Neural progenitor cell (in vitro differentiated cells): ENCODE measurements around the gene MARCOL. TPM values are rescaled to one million over a fixed set of nuclear protein-coding genes. Genes with fewer than 3 reads are reported as not detected.

Source experiments
- DNase-seq: peaks from one replicate; pipeline ENCODE4 v3.0.0-alpha.2; 2016; ENCODE audit warnings: low spot score
- H2AFZ ChIP-seq: fragments of 200-600 bp; sonication (generic); replicated peaks from 2 replicates; pipeline ENCODE4 v1.6.1; 2016; ENCODE audit warnings: antibody characterized with exemption
- H3F3A ChIP-seq: fragments of 200-600 bp; sonication (generic); 2 replicates; pipeline ENCODE4 v1.6.1; 2016; ENCODE audit warnings: antibody characterized with exemption, low read depth
- H3K27ac ChIP-seq: fragments of 200-600 bp; sonication (generic); 2 replicates; pipeline ENCODE4 v1.5.1; 2016; ENCODE audit warnings: mild to moderate bottlenecking
- H3K27me3 ChIP-seq: fragments of 200-600 bp; sonication (generic); 2 replicates; pipeline ENCODE4 v1.6.1; 2016; ENCODE audit warnings: mild to moderate bottlenecking, moderate library complexity
- H3K36me3 ChIP-seq: fragments of 200-600 bp; sonication (generic); 2 replicates; pipeline ENCODE4 v1.5.1; 2016
- H3K4me1 ChIP-seq: fragments of 200-600 bp; sonication (generic); 2 replicates; pipeline ENCODE4 v1.6.1; 2016; ENCODE audit warnings: mixed run types
- H3K4me2 ChIP-seq: fragments of 200-600 bp; sonication (generic); 2 replicates; pipeline ENCODE4 v1.6.1; 2016
- H3K4me3 ChIP-seq: fragments of 200-600 bp; sonication (generic); 2 replicates; pipeline ENCODE4 v1.5.1; 2016
- H3K79me2 ChIP-seq: fragments of 200-600 bp; sonication (generic); 2 replicates; pipeline ENCODE4 v1.6.1; 2016; ENCODE audit warnings: low read depth
- H3K9ac ChIP-seq: fragments of 200-600 bp; sonication (generic); 2 replicates; pipeline ENCODE4 v1.6.1; 2016
- H3K9me3 ChIP-seq: fragments of 200-600 bp; sonication (generic); 2 replicates; pipeline ENCODE4 v1.5.1; 2016; ENCODE audit warnings: low read depth
- H4K20me1 ChIP-seq: fragments of 200-600 bp; sonication (generic); 2 replicates; pipeline ENCODE4 v1.6.1; 2016; ENCODE audit warnings: low read depth
- H3K27ac Mint-ChIP-seq: 3 replicates; pipeline ENCODE4 v1.8.0; 2021; ENCODE audit warnings: mixed read lengths
- H3K27me3 Mint-ChIP-seq: 2 replicates; pipeline ENCODE4 v1.8.0; 2022; ENCODE audit warnings: low read depth, mild to moderate bottlenecking, inconsistent platforms, moderate library complexity, mixed read lengths; ENCODE audit not compliant: insufficient read depth
- H3K36me3 Mint-ChIP-seq: 3 replicates; pipeline ENCODE4 v1.8.0; 2021; ENCODE audit warnings: mixed read lengths
- H3K4me1 Mint-ChIP-seq: 3 replicates; pipeline ENCODE4 v1.8.0; 2021; ENCODE audit warnings: mixed read lengths
- H3K4me3 Mint-ChIP-seq: 3 replicates; pipeline ENCODE4 v1.8.0; 2021; ENCODE audit warnings: mild to moderate bottlenecking, moderate library complexity, mixed read lengths
- H3K9me3 Mint-ChIP-seq: 3 replicates; pipeline ENCODE4 v1.8.0; 2020; ENCODE audit warnings: mixed read lengths
- CTCF ChIP-seq: fragments of 200-600 bp; sonication (generic); IDR thresholded peaks from 2 replicates; pipeline ENCODE4 v1.5.1; 2017; ENCODE audit warnings: antibody characterized with exemption, mild to moderate bottlenecking
- EZH2 ChIP-seq: fragments of 200-600 bp; sonication (generic); IDR thresholded peaks from 2 replicates; pipeline ENCODE4 v1.6.1; 2017; ENCODE audit warnings: antibody characterized with exemption, mild to moderate bottlenecking, moderate library complexity
- EZH2phosphoT487 ChIP-seq: fragments of 200-600 bp; sonication (generic); IDR thresholded peaks from 2 replicates; pipeline ENCODE4 v1.6.1; 2017; ENCODE audit warnings: antibody characterized with exemption
- total RNA-seq: library from RNA; depleted of rRNA; stranded (reverse); fragments of >200 nt; gene quantifications from 2 replicates; pipeline ENCODE4 v1.2.3, GENCODE V29; 2015; ENCODE audit warnings: low replicate concordance

Gene MARCOL
- total RNA-seq, 1 donor from 2014 or later = not detected

GRCh38 chr5:148237785-148238417 is 424 bp upstream of the MARCOL start:
- TF ChIP-seq CTCF (no peak), EZH2phosphoT487 (no peak), EZH2 (no peak)
- H3K27me3 ChIP-seq = peaks cover 21% of the 10 kb centered on the region
- H3K4me2 ChIP-seq = no peak overlapping the region
- H3K9me3 ChIP-seq = no peaks in the 10 kb centered on the region
- no peak overlapping the region for H3K27ac ChIP-seq
- Mint-ChIP-seq H3K9me3 (no peaks in the 10 kb centered on the region), H3K36me3 (no peaks in the 10 kb centered on the region), H3K27ac (no peak overlapping the region), H3K27me3 (no peaks in the 10 kb centered on the region), H3K4me1 (no peaks in the 10 kb centered on the region), H3K4me3 (no peak overlapping the region)
- H3K4me3 ChIP-seq = no peak overlapping the region
- no peaks in the 10 kb centered on the region for H3F3A ChIP-seq
- no peaks in the 10 kb centered on the region for H3K36me3 ChIP-seq
- no peak overlapping the region for H2AFZ ChIP-seq
- no peak for DNase-seq
- no peak overlapping the region for H3K9ac ChIP-seq
- no peaks in the 10 kb centered on the region for H3K79me2 ChIP-seq
- no peaks in the 10 kb centered on the region for H3K4me1 ChIP-seq
- H4K20me1 ChIP-seq = no peaks in the 10 kb centered on the region

GRCh38 chr5:148248894-148249293 is 10.6 kb downstream of the MARCOL start:
- Histone ChIP-seq H3K9me3 (no peaks in the 10 kb centered on the region), H4K20me1 (no peaks in the 10 kb centered on the region), H3K4me3 (no peak overlapping the region), H3K36me3 (no peaks in the 10 kb centered on the region), H2AFZ (no peak overlapping the region), H3F3A (no peaks in the 10 kb centered on the region), H3K79me2 (no peaks in the 10 kb centered on the region), H3K9ac (no peak overlapping the region), H3K4me1 (no peaks in the 10 kb centered on the region), H3K27me3 (peaks cover 6% of the 10 kb centered on the region), H3K4me2 (no peak overlapping the region), H3K27ac (no peak overlapping the region)
- no peak overlapping the region for H3K4me3 Mint-ChIP-seq
- no peaks in the 10 kb centered on the region for H3K9me3 Mint-ChIP-seq
- H3K4me1 Mint-ChIP-seq = no peaks in the 10 kb centered on the region
- no peak for DNase-seq
- H3K27me3 Mint-ChIP-seq = no peaks in the 10 kb centered on the region
- no peak overlapping the region for H3K27ac Mint-ChIP-seq
- no peak for TF ChIP-seq EZH2
- no peak for TF ChIP-seq CTCF
- TF ChIP-seq EZH2phosphoT487 = no peak
- no peaks in the 10 kb centered on the region for H3K36me3 Mint-ChIP-seq

- peaks cover 17% of the 10 kb centered on the region for H3K9me3 Mint-ChIP-seq
- H3K27ac Mint-ChIP-seq = no peak overlapping the region
- Histone ChIP-seq H3K9me3 (no peaks in the 10 kb centered on the region), H4K20me1 (no peaks in the 10 kb centered on the region), H3K79me2 (no peaks in the 10 kb centered on the region), H3K4me2 (no peak overlapping the region), H2AFZ (no peak overlapping the region), H3K27me3 (no peaks in the 10 kb centered on the region), H3F3A (no peaks in the 10 kb centered on the region), H3K36me3 (peaks cover 2% of the 10 kb centered on the region), H3K4me3 (no peak overlapping the region), H3K4me1 (no peaks in the 10 kb centered on the region), H3K9ac (no peak overlapping the region), H3K27ac (no peak overlapping the region)
- no peak for DNase-seq
- H3K4me1 Mint-ChIP-seq = no peaks in the 10 kb centered on the region
- H3K27me3 Mint-ChIP-seq = no peaks in the 10 kb centered on the region
- H3K4me3 Mint-ChIP-seq = no peak overlapping the region
- TF ChIP-seq CTCF = no peak
- no peak for TF ChIP-seq EZH2phosphoT487
- no peaks in the 10 kb centered on the region for H3K36me3 Mint-ChIP-seq
Observed at GRCh38 chr5:148255456-148255855, 17.1 kb downstream of the MARCOL start.
